M059J (cell line): ENCODE data around the gene CLDN7. TPM values are rescaled to one million over a fixed set of nuclear protein-coding genes. Genes with fewer than 3 reads are reported as not detected.

Experiments
- DNase-seq: peaks from one replicate; pipeline ENCODE4 v3.0.0-alpha.2; 2012; ENCODE audit warnings: low read depth
- total RNA-seq: library from RNA; depleted of rRNA; stranded (reverse); fragments of >200 nt; shearing (Covaris generic); gene quantifications from 2 replicates; pipeline ENCODE4 v1.2.3, GENCODE V29; 2014; rRNA removed

The CLDN7 gene
- 0.10 and 2.4 TPM in 2 replicates for total RNA-seq

- DNase-seq: no peak
These were observed at the start of gene CLDN7 for GRCh38 chr17:7262192-7262934. TSS of gene CLDN7 (minus strand) at chr17:7262478. CDS start at chr17:7262043, 435 bp downstream.

GRCh38 chr17:7311110-7311705, 48.9 kb upstream of the CLDN7 start:
- DNase-seq: no peak

- DNase-seq: no peak
These were observed 47.4 kb upstream of the CLDN7 start for GRCh38 chr17:7309628-7310027.

GRCh38 chr17:7308625-7309433, 46.6 kb upstream of the CLDN7 start:
- peak; percentile 85 for DNase-seq

GRCh38 chr17:7307686-7308624, 45.7 kb upstream of the CLDN7 start:
- peak; percentile 22 for DNase-seq

GRCh38 chr17:7306911-7307685, 44.8 kb upstream of the CLDN7 start, which contains the start of gene EIF5A:
TSS of gene EIF5A (plus strand) at chr17:7307628. CDS start at chr17:7309636, 2,008 bp downstream.
- peak; percentile 100 for DNase-seq

- no peak for DNase-seq
These were observed 41.9 kb upstream of the CLDN7 start for GRCh38 chr17:7304179-7304578.

- DNase-seq: peak; percentile 73
These were observed 34.0 kb upstream of the CLDN7 start for GRCh38 chr17:7296189-7296861.

- no peak for DNase-seq
These were observed 33.2 kb upstream of the CLDN7 start for GRCh38 chr17:7295230-7296180.

- DNase-seq: peak; percentile 66
These were observed 32.4 kb upstream of the CLDN7 start, which contains the start of gene YBX2 for GRCh38 chr17:7294614-7295153. TSS of gene YBX2 (minus strand) at chr17:7294639. CDS start at chr17:7294500, 139 bp downstream.

- DNase-seq: no peak
These were observed 31.7 kb upstream of the CLDN7 start for GRCh38 chr17:7293816-7294613.

GRCh38 chr17:7293159-7293558, 30.9 kb upstream of the CLDN7 start:
- DNase-seq: peak; percentile 76

GRCh38 chr17:7292729-7293128, 30.5 kb upstream of the CLDN7 start:
- no peak for DNase-seq

- DNase-seq: no peak
These were observed 29.9 kb upstream of the CLDN7 start for GRCh38 chr17:7292194-7292593.

- no peak for DNase-seq
These were observed 28.4 kb upstream of the CLDN7 start for GRCh38 chr17:7290685-7291084.

GRCh38 chr17:7290166-7290565, 27.9 kb upstream of the CLDN7 start:
- DNase-seq: no peak

- no peak for DNase-seq
These were observed 27.2 kb upstream of the CLDN7 start for GRCh38 chr17:7289256-7290032.
